Lower leg skin (tissue), 4 donors: Measurements from ENCODE around the gene GAS6. TPM values are rescaled to one million over a fixed set of nuclear protein-coding genes. Genes with fewer than 3 reads are reported as not detected.

ENCODE experiments used
- DNase-seq, 2 donors: peaks; one replicate each; pipeline ENCODE4 v3.0.0-alpha.2; 2019; ENCODE audit warnings: low spot score in 2 of 2
- H3K4me3 ChIP-seq: fragments of 200-600 bp; sonication (generic); 2 replicates; pipeline ENCODE4 v1.5.1; 2017; ENCODE audit warnings: mild to moderate bottlenecking, low read depth; ENCODE audit not compliant: poor library complexity, severe bottlenecking
- CTCF ChIP-seq, 3 donors: fragments of 450-650 bp; IDR thresholded peaks; one replicate each; pipeline ENCODE4 v1.5.1; 2016; ENCODE audit warnings: antibody characterized with exemption in 3 of 3, mild to moderate bottlenecking in 3 of 3, moderate library complexity in 2 of 3
- POLR2A ChIP-seq, 2 donors: fragments of 450-650 bp; IDR thresholded peaks; one replicate each; pipeline ENCODE4 v1.6.1; 2016 to 2017; ENCODE audit warnings: antibody characterized with exemption in 2 of 2, mild to moderate bottlenecking in 1 of 2, moderate library complexity in 1 of 2
- WGBS, 2 donors: methylation state at CpG; one replicate each; pipeline ENCODE4 v1.1.5; 2018; 5-methylcytosine and 5-hydroxymethylcytosine counted together
- intact Hi-C: fragments of 100-400 bp; cut with DNase I; formaldehyde crosslinking; loops from one replicate; pipeline ENCODE4 v1.15.0; 2023; ENCODE audit warnings: low total_unique reads
- total RNA-seq, 4 donors: library from RNA; depleted of rRNA; stranded (reverse); fragments of >200 nt; gene quantifications; one replicate each; pipeline ENCODE4 v1.1.0, GENCODE V29; 2016

GAS6 gene
- total RNA-seq, 4 donors from 2014 or later, result 176 to 307 (median 213) TPM

- intact Hi-C loops, result no loop called here
- TF ChIP-seq CTCF (IDR thresholded peaks at IDR 0.05), result no peak
- no peak for TF ChIP-seq POLR2A (IDR thresholded peaks at IDR 0.05)
- no peak overlapping the region for H3K4me3 ChIP-seq
- 76 to 78% methylated on average over 25 to 35 of the region's 35 CpGs for WGBS, 2 donors
- DNase-seq, result peak in 1 of 2 donors; percentile 79
Measured at GRCh38 chr13:113776231-113777125, 87.4 kb downstream of the GAS6 start.

- intact Hi-C loops, result no loop called here
- TF ChIP-seq POLR2A (IDR thresholded peaks at IDR 0.05), result no peak
- TF ChIP-seq CTCF (IDR thresholded peaks at IDR 0.05), result no peak
- H3K4me3 ChIP-seq, result no peak overlapping the region
- DNase-seq, result peak in 1 of 2 donors; percentile 80
- 87 to 88% methylated on average over 22 to 23 of the region's 28 CpGs for WGBS, 2 donors
Measured at GRCh38 chr13:113775451-113776145, 88.3 kb downstream of the GAS6 start.

DNA sequence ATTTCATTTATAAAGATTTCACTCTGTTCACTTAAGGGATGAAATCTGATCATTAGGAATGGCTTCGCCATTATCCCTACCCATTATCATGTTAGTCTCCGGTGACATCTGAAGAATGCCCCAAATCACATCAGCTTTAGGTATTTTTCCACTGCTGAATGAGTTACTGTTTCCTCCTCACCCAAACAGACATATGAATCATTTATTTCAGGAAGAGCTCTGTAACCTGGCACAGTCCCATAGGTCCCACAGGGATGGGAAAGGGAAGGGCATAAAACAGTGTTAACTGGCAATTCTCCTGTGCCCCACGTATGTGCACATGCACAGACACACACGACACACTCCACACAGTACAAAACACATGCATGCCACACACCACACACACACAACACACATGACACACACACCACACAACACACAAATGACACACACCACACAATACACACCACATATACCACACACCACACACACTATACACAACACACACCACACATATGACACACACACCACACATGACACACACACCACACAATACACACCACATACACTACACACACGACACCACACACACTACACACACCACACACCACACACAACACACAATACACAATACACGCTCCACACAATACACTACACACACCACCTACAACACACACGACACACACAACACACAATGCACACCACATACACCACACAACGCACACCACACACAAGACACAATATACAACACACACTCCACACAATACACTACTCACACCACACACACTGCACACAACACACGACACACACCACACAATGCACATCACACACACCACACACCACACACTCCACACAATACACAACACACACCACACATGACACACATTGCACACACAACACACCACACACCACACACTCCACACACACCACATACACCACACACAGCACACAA lies 89.4 kb downstream of the GAS6 start:
- WGBS, 2 donors, result 70 to 74% methylated on average over 9 of the region's 9 CpGs
- no peak overlapping the region for H3K4me3 ChIP-seq
- intact Hi-C loops, result no loop called here
- peak in 1 of 2 donors; percentile 21 for DNase-seq
- no peak for TF ChIP-seq POLR2A (IDR thresholded peaks at IDR 0.05)
- peak in 1 of 3 donors; percentile 21 for TF ChIP-seq CTCF (IDR thresholded peaks at IDR 0.05)

DNA sequence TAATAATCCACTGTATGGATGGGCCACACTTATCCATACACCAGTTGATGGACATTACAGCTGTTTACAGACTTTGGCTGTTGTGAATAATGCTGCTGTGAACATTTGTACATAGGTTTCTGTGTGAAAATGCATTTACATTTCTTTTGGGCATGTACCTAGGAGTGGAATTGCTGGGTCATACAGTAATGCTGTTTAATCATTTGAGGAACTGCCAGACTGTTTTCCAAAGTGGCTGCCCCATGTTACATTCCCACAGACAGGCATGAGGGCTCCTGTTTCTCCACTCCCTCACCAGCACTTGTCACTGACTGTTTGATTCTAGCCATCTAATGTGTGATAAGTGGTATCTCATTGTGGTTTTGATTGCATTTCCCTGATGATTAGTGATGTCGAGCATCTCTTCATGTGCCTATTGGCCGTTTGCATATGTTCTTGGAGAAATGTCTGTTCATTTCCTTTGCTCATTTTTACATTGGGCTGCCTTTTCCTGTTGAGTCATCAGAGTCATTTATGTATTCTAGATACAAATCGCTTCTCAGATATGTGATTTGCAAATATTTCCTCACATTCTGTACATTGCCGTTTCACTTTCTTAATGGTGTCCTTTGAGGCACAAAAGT lies 92.1 kb downstream of the GAS6 start:
- 56 to 64% methylated on average over 4 of the region's 4 CpGs for WGBS, 2 donors
- intact Hi-C loops, result no loop called here
- H3K4me3 ChIP-seq, result no peak overlapping the region
- TF ChIP-seq POLR2A (IDR thresholded peaks at IDR 0.05), result no peak
- TF ChIP-seq CTCF (IDR thresholded peaks at IDR 0.05), result no peak
- peak in 1 of 2 donors; percentile 6 for DNase-seq

GRCh38 chr13:113770937-113771336 lies 92.9 kb downstream of the GAS6 start:
- no peak for DNase-seq
- intact Hi-C loops, result no loop called here
- no peak overlapping the region for H3K4me3 ChIP-seq
- TF ChIP-seq CTCF (IDR thresholded peaks at IDR 0.05) (no peak), POLR2A (IDR thresholded peaks at IDR 0.05) (no peak)
- WGBS, 2 donors, result 92 to 96% methylated on average over 5 of the region's 5 CpGs
